ENCODE data around the gene IFT88.

DNA sequence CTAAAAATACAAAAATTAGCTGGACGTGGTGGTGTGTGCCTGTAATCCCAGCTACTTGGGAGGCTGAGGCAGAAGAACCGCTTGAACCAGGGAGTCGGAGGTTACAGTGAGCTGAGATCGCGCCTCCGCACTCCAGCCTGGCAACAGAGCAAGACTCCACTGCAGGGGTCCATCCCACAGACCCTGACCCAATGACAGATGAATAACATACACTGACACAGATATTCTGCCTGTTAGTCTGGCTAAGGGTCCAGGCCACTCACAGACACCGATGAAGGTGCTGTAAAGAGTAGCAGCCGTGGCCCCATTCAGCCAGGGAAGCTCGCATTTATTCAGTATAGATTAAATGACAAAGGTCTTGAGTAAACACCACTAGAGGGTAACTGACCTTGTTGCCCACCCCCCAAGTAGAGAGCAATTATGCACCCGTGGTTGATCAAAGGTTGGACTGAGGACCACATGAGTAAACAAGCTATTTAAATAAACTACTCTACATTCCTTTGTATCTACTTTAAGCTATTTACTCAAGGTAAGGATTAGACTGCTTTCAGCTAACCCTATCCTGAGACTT is 32.8 kb upstream of the IFT88 start:
- TF ChIP-seq CTCF (conservative IDR thresholded peaks at IDR 0.05) (no peak), ZFX (IDR thresholded peaks at IDR 0.05) (no peak)

All from C4-2B (cell line).